Stimulated activated CD8-positive, alpha-beta memory T cell treated with anti-CD3 and anti-CD28 coated beads, Interleukin-12 subunit alpha, Interleukin-12 subunit beta, amount 100 ng/mL, for 1 hour (primary cell): ENCODE results near the gene KLHL7.
"Not testable (repeated sequence)": the region's sequence is repeated elsewhere in the genome, so short reads cannot be mapped to it uniquely, and the experiment has no call there.

Source experiments
- DNase-seq: peaks from one replicate; pipeline ENCODE4 v3.0.0-alpha.2; 2020; ENCODE audit warnings: low read depth

Gene KLHL7

DNA sequence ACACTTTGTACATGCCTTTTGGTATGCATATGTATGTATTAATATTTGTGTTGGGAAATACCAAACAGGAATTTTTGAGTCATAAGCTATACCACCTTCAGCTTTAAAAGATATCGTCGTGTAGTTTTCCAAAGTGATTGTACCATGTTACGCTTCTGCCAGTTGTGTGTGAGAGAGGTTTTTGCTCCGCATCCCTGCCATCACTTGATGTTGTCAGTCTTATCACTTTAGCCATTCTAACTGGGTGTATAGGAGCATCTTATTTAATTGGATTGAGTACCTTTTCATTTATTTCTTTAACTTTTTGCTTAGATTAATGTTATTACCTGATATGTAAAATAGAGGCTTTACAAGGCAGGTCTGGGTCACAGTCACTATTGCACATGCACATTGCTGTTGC is 3.4 kb downstream of the KLHL7 start:
- no peak for DNase-seq

DNA sequence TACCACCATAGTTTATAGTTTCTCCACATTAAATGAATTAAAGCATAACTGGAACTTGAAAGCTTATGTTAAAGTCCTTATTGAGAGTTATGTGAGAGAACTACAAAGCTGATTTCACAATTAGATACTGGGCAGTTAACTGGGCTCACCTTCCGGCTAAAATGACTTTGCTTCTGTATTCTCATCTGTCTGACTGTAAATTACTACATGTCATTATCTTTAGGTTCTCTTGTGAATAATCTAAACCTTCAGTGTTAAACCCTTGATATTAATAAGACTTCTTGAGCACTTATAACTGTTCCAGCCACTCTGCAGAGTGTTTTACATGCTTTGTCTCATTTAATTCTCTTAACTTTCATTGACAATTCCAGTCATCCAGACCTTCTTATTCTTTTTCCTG is 3.9 kb downstream of the KLHL7 start:
- no peak for DNase-seq

DNA sequence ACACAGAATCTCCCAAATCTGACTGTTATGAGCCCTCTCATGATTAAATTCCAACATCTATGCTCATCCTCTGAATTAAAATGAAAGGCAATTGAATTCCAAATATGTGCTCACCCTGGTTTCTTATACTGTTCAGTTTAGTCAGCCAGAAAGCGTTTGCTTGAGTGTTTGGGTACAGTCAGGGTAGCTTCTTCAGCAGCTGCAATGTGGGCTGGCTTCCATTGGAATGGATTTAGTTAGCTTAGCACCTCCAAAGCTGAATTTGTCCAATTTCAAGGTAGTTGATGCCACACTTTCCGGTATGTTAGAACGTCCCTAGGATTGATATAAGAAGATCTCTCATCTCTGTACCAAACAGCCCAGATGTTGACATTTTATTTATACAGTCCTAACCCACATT is 9.3 kb downstream of the KLHL7 start:
- DNase-seq = no peak

DNA sequence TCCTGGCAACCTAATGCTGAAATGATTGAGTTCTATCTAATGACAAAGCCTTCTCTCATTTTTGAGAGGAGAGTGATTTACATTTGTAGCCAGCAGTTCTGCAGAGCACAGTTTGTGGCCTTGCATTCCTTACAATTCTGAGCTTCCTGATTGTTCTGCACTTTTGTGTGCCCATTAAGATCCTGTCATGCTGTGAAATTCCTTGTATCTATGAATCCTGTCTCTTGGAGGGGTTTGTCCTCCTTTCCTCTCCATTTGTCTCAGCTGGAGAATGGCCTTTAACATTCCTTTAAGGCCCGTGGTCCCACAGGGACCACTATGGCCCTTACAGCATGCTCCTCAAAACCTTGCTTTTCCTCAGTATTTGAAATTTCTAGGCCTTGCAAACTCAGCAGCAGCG is 10.4 kb downstream of the KLHL7 start:
- DNase-seq = no peak

DNA sequence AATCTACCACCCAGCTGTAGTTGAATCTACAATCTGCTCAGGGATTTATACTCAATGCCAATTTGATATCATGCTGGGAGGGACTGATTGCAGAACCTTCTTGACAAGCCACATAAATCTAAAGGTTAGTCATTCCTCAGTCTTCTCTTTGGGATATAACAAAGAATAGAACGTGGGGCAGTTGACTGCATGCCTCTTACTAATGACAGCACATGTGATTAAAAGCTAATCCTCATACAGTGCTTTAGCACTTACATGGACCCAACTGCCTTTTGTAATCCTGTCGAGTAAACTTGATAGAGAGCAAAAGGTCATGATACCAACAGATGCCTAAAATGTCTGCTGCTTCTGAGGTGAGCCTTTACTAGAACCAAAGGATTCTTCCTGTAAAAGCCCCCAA is 12.3 kb downstream of the KLHL7 start:
- DNase-seq = no peak

DNA sequence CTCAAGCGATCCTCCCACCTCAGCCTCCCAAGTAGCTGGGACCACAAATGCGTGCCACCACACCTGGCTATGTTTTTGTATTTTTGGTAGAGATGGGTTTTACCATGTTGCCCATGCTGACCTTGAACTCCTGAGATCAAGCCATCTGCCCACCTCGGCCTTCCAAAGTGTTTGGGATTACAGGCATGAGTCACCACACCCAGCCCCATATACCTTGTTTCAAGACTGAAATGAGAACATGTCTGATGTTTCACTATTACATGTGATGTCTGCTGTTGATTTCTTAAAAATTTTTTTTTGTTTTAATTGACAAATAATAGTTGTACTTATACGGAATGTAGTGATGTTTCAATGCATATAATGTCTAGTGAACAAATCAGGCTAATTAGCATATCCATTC is 14.5 kb downstream of the KLHL7 start:
- DNase-seq = no peak

DNA sequence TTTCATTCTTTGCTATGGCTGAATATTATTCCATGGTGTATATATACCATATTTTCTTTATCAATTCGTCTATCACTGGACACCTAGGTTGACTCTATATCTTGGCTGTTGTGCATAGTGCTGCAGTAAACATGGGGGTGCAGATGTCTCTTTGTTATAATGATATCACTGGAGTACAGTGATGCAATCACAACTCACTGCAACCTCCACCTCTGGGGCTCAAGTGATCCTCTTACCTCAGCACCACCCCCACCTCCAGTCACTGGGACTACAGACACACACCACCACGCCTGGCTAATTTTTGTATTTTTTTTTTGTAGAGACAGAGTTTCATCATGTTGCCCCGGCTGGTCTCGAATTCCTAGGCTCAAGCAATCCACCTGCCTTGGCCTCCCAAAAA is 15.6 kb downstream of the KLHL7 start:
- no peak for DNase-seq

DNA sequence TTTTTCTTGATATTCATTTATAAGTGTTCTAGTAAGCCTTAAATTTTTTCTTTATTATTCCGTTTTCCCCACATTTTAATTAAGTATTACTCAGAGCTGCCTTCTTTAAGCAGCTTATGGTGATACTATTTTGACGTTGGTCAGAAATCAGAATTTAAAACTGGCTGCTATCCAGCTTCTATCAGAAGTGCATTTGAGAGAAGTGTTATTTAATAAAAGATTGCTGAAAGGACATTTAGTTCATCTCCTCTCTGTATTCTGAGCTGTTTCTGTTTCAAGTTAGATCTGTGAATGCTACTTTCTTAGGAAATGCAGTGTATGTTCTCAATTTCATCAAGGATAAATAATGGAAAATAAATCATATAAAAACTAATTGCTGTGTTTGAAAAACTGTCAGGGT is 17.4 kb downstream of the KLHL7 start:
- DNase-seq = no peak

DNA sequence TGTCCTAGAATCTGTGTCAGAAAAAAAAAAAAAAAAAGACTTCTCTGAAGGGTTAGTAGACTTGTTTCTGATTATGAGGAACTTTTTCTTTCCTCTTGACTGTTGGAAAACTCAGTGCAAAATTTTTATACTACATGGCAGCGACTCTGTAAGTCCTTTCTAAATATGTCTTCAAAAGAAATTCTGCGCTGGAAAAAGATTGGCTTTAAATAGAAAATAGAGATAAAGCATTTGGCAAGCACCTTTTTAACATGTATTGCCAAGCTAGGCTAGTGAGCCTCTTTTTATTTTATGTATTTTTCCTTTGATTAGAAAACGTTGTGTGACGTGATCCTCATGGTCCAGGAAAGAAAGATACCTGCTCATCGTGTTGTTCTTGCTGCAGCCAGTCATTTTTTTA is 17.9 kb downstream of the KLHL7 start:
- DNase-seq = no peak

DNA sequence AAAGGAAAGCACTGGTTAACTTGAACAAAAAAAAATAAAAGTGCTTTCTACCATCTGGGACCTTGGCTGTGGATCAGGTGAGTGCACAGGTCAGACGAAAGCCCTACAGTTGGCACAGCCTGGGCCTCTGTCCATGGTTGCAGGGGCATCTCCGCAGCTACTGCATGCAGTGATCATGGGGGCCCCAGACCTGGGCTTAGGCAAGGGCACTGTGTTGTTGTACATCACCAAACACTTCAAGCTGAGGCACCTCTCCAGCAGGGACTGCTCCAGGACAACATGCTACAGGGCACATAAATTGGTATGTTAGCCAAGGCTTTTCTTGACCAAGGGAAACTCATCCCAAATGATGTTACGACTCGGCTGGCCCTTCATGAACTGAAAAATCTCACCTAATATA is 23.5 kb downstream of the KLHL7 start:
- DNase-seq = no peak

DNA sequence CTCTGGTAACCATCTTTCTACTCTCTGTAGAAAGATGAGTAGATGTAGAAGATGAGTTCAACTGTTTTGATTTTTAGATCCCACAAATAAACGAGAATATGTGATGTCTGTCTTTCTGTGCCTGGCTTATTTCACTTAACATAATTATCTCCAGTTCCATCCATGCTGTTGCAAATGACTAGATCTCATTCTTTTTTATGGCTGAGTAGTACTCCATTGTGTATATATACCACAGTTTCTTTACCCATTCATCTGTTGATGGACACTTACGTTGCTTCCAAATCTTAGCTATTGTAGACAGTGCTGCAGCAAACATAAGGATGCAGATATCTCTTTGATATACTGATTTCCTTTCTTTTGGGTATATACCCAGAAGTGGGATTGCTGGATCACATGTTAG is 26.2 kb downstream of the KLHL7 start:
- not testable (repeated sequence) for DNase-seq

DNA sequence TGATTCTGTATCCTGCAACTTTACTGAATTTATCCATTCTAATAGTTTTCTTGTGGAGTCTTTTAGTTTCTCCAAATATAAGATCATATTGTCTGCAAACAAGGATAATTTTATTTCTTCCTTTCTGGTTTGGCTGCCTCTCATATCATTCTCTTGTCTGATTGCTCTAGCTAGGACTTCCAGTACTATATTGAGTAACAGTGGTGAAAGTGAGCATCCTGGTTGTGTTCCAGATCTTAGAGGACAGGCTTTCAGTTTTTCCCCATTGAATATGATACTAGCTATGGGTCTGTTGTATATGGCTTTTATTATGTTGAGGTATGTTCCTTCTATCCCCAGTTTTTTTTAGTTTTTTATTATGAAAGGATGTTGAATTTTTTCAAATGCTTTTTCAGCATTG is 28.2 kb downstream of the KLHL7 start:
- DNase-seq = no peak

DNA sequence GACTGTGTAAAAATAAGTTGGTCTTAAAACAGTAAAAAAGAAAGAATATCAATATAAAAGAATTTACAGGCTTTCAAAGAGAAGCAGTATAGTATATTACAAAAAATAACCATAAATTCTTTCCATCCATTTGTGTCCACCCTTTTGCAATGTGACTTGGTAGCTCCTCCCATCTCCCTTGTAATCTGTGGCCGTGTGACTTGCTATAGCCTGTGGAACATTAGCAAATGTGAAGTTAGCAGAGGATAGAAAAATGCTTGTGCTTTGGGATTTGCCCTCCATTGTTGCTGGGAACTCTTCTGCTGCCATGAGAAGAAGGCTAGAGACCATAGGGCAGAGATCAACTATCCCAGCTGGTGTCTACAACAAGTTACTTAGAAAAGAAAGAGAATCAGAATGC is 30.2 kb downstream of the KLHL7 start:
- no peak for DNase-seq

DNA sequence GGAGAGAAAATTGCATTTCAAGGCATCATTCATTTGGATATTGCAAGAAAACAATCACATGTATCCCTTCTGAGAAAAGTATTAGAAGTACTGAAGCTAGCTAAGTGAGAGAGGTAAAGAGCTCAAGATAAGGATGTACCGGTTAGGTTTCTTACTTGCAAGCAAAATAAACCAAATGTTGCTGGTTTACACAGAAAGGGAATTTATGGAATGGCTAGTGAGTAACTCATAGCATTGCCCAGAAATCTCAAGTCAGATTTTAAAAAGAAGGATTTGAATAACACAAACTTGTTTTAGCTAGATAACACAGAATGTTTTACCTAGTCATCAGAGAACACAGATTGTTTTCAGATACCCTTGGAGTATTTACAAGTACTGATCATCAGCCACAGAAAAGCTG is 30.6 kb downstream of the KLHL7 start:
- DNase-seq = no peak

DNA sequence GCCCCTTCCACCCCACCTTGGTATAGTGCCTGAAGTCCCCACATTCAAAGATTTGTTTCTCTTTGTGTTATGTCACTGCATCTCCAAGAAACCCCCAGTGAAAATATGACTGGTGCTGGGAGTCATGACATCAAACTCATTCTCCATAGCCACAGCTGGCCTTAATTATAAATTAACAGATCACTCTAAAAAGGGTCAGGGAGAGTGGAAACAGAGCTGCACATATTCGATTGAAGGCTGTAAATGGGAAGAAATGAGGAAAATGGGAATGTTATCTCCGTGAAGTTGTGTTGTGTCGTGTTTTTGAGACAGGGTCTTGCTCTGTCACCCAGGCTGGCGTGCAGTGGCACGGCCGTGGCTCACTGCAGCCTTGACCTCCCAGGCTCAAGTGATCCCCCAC is 52.1 kb downstream of the KLHL7 start:
- no peak for DNase-seq

DNA sequence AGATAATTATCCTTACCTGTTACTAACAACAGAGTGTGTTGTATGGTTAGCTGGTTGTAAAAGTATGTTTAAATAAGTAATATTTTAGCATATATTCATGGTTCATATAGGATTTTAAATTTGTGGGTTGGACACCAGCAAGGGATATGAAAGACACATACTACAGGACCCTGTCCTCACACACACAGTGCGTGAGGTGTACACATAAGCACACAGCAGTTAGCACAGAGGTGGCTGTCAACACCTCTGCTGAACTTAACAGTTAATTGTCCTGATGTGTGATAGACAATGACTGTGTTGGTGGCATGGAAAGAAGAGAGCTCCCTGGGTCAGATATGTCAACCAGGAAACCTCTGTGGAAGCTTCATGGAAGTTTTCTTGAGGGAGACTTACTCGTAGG is 53.0 kb downstream of the KLHL7 start:
- no peak for DNase-seq

DNA sequence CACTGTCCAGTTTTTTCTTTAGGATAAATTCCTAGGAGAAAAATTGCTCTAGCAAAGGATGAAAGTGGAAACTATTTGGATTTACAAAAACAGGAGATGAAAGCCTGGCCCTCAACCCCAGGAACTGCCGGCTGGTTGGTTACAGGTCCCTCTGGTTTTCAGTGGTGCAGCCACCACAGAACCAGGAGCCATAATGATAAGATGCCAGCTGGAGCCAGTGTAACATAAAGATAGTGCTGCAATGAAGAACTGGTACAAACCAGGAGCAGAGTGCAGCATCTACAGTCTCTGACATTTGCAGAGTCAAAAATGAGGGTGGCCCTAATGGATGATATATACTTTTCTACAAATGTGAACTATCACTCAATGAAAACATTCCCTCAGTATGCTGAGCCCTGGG is 55.9 kb downstream of the KLHL7 start:
- DNase-seq = no peak

DNA sequence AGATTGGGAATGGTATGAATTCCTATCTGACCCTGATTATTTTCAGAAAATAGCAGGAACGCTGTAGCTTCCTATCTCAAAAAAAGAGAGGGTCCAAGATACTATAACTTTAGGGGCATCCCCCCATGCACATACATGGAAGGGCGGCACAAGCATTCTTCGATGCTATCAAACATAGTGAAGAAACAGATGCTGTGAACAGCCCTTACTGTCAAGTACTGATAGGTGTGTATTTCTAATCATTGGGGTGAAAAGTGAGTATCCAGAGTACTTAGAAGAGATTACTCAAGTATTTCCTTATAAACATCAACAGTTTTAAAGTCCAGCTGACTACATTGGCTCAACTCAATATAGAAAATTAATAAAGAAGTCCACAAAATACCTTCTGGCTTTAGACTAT is 59.3 kb downstream of the KLHL7 start:
- DNase-seq = no peak

DNA sequence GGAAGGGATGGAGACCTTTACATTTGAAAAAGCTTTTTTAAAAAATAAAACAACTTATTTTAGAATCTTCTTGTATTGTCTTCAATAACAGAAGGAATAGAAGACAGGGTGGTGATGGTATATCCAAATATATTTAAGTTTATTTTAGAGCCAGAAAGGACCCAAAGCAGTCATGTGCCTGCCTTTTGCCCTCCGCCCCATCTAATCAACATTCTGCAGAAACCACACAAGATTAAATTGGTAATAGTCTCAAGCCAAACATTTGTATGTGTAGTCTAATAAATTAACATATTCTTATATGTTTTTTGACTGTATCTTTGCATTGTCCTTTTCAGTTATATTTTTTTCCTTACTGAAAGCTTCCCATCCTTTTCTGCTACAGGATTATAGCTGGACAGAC is 59.7 kb downstream of the KLHL7 start:
- no peak for DNase-seq

DNA sequence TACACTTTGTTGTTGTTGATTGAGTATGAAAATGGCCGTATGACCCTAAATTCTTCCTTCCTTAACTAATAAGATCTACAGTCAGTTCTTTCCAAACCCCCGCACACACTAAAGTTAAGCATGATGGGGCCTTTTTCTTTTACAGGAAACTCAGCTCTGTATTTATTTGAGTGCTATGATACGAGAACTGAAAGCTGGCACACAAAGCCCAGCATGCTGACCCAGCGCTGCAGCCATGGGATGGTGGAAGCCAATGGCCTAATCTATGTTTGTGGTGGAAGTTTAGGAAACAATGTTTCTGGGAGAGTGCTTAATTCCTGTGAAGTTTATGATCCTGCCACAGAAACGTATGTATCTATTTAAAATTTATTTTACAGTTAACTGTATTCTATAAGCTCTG is 62.1 kb downstream of the KLHL7 start:
- DNase-seq = no peak

DNA sequence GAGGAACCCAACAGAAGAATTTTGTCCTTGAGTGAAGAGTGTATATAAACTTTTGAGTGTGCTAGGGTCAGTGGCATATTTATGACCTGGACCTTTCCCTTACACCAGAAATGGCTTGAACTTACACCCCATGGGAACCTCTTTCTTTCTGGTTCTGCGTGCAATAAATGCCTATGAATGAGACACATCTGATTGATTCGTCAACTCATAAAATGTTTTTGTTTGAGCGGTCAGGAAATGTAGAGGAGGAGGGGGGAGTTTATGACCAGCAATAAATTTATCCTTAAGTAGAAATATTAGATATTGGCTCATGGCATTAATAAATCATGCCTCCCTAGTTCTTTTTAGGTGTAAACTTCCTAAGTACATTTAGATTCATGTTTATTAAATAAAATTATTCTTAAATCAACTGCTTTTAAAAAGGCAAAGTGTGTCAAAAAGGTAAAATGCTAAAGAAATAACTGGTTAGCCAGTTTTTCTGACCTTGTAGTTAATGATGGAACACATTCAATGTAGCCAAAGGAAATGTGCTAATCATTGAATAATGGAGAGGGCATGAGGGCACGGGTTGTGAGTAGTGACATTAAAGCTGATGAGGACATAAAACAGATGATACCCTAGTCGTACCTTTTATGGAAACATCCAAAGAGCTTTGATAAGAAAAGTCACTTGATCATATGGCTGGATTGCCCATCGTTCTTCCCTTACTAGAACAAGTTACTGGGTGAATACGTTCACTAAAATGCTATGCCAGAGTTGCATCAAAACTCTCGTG is 62.7 kb downstream of the KLHL7 start:
- no peak for DNase-seq

DNA sequence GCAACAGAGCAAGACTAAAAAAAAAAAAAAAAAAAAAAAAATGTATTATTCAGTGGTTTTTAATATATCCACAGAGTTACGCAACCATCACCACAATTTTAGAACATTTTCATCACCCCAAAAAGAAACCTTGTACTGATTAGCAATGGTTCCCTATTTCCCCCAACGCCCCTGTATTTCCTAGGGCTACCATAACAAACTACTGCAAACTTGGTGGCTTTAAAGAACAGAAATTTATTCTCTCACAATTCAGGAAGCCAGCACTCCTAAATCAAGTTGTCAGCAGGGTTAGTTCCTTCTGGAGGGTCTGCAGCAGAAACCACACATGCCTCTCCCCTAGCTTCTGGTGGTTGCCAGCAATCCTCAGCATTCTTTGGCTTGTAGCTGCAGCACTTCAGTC is 70.4 kb downstream of the KLHL7 start:
- DNase-seq = no peak

DNA sequence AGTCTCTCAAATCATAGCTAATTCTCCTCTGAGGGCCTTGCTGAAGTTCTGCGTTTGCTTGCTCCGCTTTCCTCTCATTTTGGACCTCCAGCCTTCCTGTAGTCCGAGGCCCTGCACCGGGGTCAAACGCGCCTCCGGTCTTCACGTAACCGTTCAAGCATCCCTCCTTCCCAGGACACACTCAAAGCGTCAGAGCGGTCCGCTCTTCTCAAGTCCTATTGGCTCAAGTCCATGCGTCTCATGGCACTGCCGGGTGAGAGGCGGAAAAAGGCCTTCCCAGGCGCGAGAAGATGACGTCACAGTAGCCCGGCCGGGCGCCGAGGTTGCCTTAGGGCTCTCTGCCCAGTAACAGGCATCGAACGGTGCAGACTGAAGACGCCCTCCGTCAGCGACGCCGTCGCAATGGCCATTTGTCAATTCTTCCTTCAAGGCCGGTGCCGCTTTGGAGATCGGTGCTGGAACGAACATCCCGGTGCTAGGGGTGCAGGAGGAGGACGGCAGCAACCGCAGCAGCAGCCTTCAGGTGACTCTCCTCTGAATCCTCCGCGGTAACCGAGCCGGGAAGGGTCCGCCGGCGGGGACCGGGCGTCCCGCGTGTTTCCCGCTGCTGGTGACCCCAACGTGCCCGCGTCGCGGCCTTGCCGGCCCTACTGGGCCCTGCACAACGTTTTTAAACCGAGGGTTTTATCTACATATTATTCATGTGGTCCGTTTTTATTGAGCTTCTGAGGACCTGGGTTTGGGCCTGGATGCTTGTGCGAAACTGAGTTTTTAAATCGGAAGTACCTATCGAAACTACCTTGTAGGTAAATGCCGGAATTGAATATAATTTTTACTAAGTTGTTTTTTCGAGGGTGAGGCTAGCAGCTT is 76.3 kb downstream of the KLHL7 start, which contains the start of gene NUP42:
TSS of gene NUP42 (plus strand) at position 365 of the 870 bp plus-strand sequence. CDS start at position 403, 38 bp downstream.
- DNase-seq = peak; percentile 94
